Neutrophil (primary cell): ENCODE data around the gene CYP27B1.

ENCODE experiments used
- H3K27ac ChIP-seq: fragments of 200-600 bp; sonication (generic); 2 replicates; pipeline ENCODE4 v1.5.1; 2016; ENCODE audit warnings: mild to moderate bottlenecking, moderate library complexity
- H3K27me3 ChIP-seq: fragments of 200-600 bp; sonication (generic); 2 replicates; pipeline ENCODE4 v1.6.0; 2016; ENCODE audit warnings: mild to moderate bottlenecking
- H3K36me3 ChIP-seq: fragments of 200-600 bp; sonication (generic); 2 replicates; pipeline ENCODE4 v1.5.1; 2017
- H3K4me1 ChIP-seq, 2 experiments: fragments of 200-600 bp in 1 of 2; sonication (generic) in 1 of 2; 1 replicate in 1 of 2; 2 replicates in 1 of 2; pipeline versions ENCODE4 v1.5.1 to v1.6.1; 2013 to 2016; ENCODE audit warnings: low read depth in 1 of 2, low read length in 1 of 2, mild to moderate bottlenecking in 1 of 2, moderate library complexity in 1 of 2; ENCODE audit not compliant: control insufficient read depth in 1 of 2, insufficient read depth in 1 of 2
- H3K4me3 ChIP-seq, 2 experiments: fragments of 200-600 bp in 1 of 2; sonication (generic) in 1 of 2; 1 replicate in 1 of 2; 2 replicates in 1 of 2; pipeline ENCODE4 v1.5.1; 2013 to 2016; ENCODE audit warnings: low read depth in 1 of 2, low read length in 1 of 2, mild to moderate bottlenecking in 1 of 2, moderate library complexity in 1 of 2
- H3K9me3 ChIP-seq: fragments of 200-600 bp; sonication (generic); 2 replicates; pipeline ENCODE4 v1.5.1; 2016
- TF ChIP-seq, protein P1 (sequence below): fragments of 200-600 bp; sonication (generic); IDR thresholded peaks from 2 replicates; pipeline ENCODE4 v1.5.1; 2016; ENCODE audit warnings: antibody characterized with exemption

The CYP27B1 gene

DNA sequence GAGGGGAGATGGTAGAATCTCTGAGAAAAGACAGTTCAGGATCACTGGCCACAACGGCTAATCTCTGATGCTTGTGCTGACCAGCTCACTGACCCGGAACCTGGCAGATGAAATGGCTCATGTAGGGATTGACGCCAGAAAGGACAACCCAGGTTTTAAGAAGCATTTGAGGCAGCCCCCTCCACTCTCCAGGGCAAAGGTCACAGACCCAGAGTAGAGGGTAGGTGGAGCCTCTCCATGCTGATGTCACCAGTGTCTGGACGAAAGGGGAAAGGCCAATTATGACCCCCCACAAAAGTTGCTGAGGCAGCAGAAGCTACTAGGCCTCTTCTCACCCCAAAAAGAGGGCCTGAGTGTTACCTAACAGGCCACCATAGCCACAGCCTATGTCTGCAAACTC is 3.9 kb upstream of the CYP27B1 start:
- TF ChIP-seq, protein P1, sequence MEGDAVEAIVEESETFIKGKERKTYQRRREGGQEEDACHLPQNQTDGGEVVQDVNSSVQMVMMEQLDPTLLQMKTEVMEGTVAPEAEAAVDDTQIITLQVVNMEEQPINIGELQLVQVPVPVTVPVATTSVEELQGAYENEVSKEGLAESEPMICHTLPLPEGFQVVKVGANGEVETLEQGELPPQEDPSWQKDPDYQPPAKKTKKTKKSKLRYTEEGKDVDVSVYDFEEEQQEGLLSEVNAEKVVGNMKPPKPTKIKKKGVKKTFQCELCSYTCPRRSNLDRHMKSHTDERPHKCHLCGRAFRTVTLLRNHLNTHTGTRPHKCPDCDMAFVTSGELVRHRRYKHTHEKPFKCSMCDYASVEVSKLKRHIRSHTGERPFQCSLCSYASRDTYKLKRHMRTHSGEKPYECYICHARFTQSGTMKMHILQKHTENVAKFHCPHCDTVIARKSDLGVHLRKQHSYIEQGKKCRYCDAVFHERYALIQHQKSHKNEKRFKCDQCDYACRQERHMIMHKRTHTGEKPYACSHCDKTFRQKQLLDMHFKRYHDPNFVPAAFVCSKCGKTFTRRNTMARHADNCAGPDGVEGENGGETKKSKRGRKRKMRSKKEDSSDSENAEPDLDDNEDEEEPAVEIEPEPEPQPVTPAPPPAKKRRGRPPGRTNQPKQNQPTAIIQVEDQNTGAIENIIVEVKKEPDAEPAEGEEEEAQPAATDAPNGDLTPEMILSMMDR = no peak
- Histone ChIP-seq H3K27me3 (peaks cover 40% of the 10 kb centered on the region), H3K4me1 (peaks cover 28 to 33% of the 10 kb centered on the region in 2 experiments), H3K27ac (no peak overlapping the region), H3K4me3 (no peak overlapping the region), H3K9me3 (no peaks in the 10 kb centered on the region), H3K36me3 (no peaks in the 10 kb centered on the region)

GRCh38 chr12:57769594-57769993 is 2.7 kb upstream of the CYP27B1 start:
- TF ChIP-seq, protein P1 = no peak
- Histone ChIP-seq H3K36me3 (no peaks in the 10 kb centered on the region), H3K4me3 (no peak overlapping the region), H3K9me3 (no peaks in the 10 kb centered on the region), H3K4me1 (peaks cover 39 to 44% of the 10 kb centered on the region in 2 experiments), H3K27ac (no peak overlapping the region), H3K27me3 (peaks cover 51% of the 10 kb centered on the region)

DNA sequence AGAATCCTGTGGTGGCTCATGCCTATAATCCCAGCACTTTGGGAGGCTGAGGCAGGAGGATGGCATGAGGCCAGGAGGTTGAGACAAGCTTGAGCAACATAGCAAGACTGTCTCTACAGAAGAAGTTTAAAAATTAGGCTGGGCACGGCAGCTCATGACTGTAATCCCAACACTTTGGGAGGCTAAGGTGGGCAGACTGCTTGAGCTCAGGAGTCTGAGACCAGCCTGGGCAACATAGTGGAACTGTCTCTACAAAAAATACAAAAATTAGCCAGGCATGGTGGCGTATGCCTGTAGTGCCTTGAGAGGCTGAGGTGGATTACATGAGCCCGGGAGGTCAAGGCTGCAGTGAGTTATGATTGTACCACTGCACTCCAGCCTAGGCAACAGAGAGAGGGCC is 998 bp upstream of the CYP27B1 start:
- Histone ChIP-seq H3K9me3 (no peaks in the 10 kb centered on the region), H3K27me3 (peaks cover 62% of the 10 kb centered on the region), H3K4me3 (no peak overlapping the region), H3K36me3 (no peaks in the 10 kb centered on the region), H3K27ac (no peak overlapping the region), H3K4me1 (peaks cover 39 to 44% of the 10 kb centered on the region in 2 experiments)
- TF ChIP-seq, protein P1 = no peak

DNA sequence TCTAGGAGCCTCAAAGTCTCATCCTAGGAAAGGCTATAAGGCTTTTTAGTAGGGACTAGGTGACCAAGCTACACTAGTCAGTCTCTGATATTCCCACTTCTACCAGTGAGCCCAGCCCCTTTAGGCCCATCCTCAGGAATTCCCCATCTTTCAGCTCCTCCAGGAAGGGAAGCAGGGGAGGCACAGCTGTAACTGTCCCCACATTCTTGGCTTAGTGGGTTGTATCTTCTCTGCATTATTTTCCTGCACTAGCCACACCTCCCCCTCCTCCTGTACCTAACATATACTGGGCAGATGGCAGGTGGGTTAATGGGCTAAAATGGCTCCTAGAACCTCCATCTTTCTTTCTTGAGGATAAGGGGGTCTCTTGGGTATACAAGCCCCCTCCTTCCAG is 424 bp upstream of the CYP27B1 start:
- TF ChIP-seq, protein P1 = no peak
- peaks cover 35 to 39% of the 10 kb centered on the region in 2 experiments for H3K4me1 ChIP-seq
- no peak overlapping the region for H3K27ac ChIP-seq
- H3K4me3 ChIP-seq = no peak overlapping the region
- H3K9me3 ChIP-seq = no peaks in the 10 kb centered on the region
- H3K36me3 ChIP-seq = no peaks in the 10 kb centered on the region
- peaks cover 65% of the 10 kb centered on the region for H3K27me3 ChIP-seq

DNA sequence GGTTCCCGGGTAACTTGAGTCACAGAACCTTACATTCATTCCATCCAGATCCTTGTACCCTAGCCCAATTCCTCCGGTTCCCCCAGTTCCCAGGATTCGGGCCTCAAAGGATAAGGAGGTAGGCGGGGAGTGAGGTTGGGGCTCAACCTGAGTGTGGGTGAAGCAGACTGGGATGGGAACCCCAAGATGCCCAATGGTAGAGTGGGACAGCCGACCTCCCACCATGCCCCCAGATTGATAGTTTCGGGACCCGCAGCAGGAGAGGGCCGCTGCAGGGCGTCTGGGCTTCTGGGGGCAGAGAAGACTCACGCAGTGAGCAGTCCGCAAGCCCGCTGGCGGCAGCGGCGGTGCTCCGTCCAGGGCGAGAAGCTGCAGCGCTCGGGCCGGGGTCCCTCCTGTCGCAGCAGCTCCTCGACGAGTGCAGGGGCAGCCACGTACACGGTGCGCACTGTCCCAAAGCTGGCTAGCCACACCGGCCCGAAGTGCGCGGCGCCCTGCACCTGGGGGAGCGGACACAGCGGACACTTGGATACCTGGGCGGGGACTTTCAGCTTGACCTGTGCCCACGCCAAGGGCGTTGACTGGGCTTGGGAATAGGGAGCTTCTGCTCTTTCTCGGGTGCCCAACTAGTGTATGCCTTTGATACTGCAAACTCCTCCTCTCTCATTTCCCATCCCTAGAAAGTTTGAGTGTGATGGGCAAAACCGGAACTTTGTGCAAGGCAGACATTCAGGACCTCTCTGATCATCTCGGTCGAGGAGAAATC is 997 bp downstream of the CYP27B1 start:
- H3K27ac ChIP-seq = no peak overlapping the region
- no peaks in the 10 kb centered on the region for H3K9me3 ChIP-seq
- peaks cover 73% of the 10 kb centered on the region for H3K27me3 ChIP-seq
- TF ChIP-seq, protein P1 = no peak
- peaks cover 27 to 28% of the 10 kb centered on the region in 2 experiments for H3K4me1 ChIP-seq
- H3K36me3 ChIP-seq = no peaks in the 10 kb centered on the region
- H3K4me3 ChIP-seq = peak overlapping the region; percentile 26 to 47
